HCT116 (cell line): Measurements from ENCODE around the gene PGBD5. TPM values are rescaled to one million over a fixed set of nuclear protein-coding genes. Genes with fewer than 3 reads are reported as not detected.

Experiments
- ATAC-seq: fragments of 200-7000 bp; cut with Tn5 transposase; 2 replicates; pipeline ENCODE4 v1.9.1; 2020; ENCODE audit warnings: mild to moderate bottlenecking, moderate library complexity
- BruUV-seq: library from RNA; stranded (reverse); fragments of 400-500 nt; replicated peaks from 2 replicates; lab custom pipeline; 2021; lab: Mats Ljungman, UMichigan
- CTCF ChIA-PET: fragments of 300-600 bp; sonication (Branson Sonifier 250); formaldehyde crosslinking; loops from one replicate; lab custom pipeline; 2021; ENCODE audit warnings: antibody characterized with exemption; lab: Charles Lee
- POLR2A ChIA-PET: fragments of 300-600, 350-600 bp; sonication (Branson Sonifier 250); formaldehyde crosslinking; loops from one replicate; lab custom pipeline; 2021; ENCODE audit warnings: antibody characterized with exemption; lab: Charles Lee
- RAD21 ChIA-PET, 2 experiments: fragments of 300-600 bp; sonication (Branson Sonifier 250); formaldehyde crosslinking; loops; one replicate each; lab custom pipeline; 2023; ENCODE audit warnings: low total read pairs in 2 of 2; ENCODE audit not compliant: uncharacterized antibody in 2 of 2, unreplicated experiment in 2 of 2, low non-redundant PET in 1 of 2; lab: Charles Lee
- DNase-seq: peaks from one replicate; pipeline ENCODE4 v3.0.0-alpha.2; 2010; ENCODE audit warnings: low read depth, low spot score
- H2AFZ ChIP-seq: fragments of 200-600 bp; shearing (Covaris generic), sonication (generic); 2 replicates; pipeline ENCODE4 v1.6.1; 2017; ENCODE audit warnings: low read depth, mixed run types, mixed read lengths, antibody characterized with exemption, low read length; ENCODE audit not compliant: poor library complexity, severe bottlenecking
- H3K27ac ChIP-seq: 2 replicates; pipeline ENCODE4 v1.5.1; 2012; ENCODE audit warnings: low read depth, low read length
- H3K27me3 ChIP-seq: fragments of 200-600 bp; sonication (generic); 2 replicates; pipeline ENCODE4 v1.6.1; 2016; ENCODE audit warnings: mixed run types, low read length, mixed read lengths; ENCODE audit not compliant: insufficient read depth
- H3K36me3 ChIP-seq, 2 experiments: fragments of 200-500 bp in 1 of 2; fragments of 200-600 bp in 1 of 2; sonication (Bioruptor generic) in 1 of 2; sonication (generic) in 1 of 2; 2 replicates each; pipeline versions ENCODE4 v1.5.1 to v1.6.1; 2014 to 2016; ENCODE audit warnings: low read length in 2 of 2, inconsistent platforms in 1 of 2, mixed read lengths in 1 of 2, mixed run types in 1 of 2; ENCODE audit not compliant: insufficient read depth in 2 of 2, control insufficient read depth in 1 of 2
- H3K4me1 ChIP-seq, 2 experiments: fragments of 200-600 bp in 1 of 2; sonication (generic) in 1 of 2; 2 replicates each; pipeline versions ENCODE4 v1.5.1 to v1.6.1; 2012 to 2017; ENCODE audit warnings: low read length in 2 of 2, inconsistent platforms in 1 of 2, mild to moderate bottlenecking in 1 of 2, mixed read lengths in 1 of 2, mixed run types in 1 of 2, moderate library complexity in 1 of 2; ENCODE audit not compliant: insufficient read depth in 2 of 2, control insufficient read depth in 1 of 2
- H3K4me2 ChIP-seq: fragments of 200-600 bp; sonication (generic); 2 replicates; pipeline ENCODE4 v1.6.1; 2017; ENCODE audit warnings: mixed run types, low read length, mixed read lengths
- H3K4me3 ChIP-seq, 2 experiments: fragments of 200-600 bp in 1 of 2; sonication (generic) in 1 of 2; replicated peaks in 1 of 2; 2 replicates each; pipeline ENCODE4 v1.5.1; 2011 to 2016; ENCODE audit warnings: low read length in 2 of 2, control low read depth in 1 of 2, low read depth in 1 of 2, mild to moderate bottlenecking in 1 of 2, mixed read lengths in 1 of 2, mixed run types in 1 of 2
- H3K79me2 ChIP-seq: fragments of 200-600 bp; sonication (generic); 2 replicates; pipeline ENCODE4 v1.6.1; 2017; ENCODE audit warnings: mild to moderate bottlenecking, mixed run types, low read length, moderate library complexity, mixed read lengths; ENCODE audit not compliant: insufficient read depth
- H3K9ac ChIP-seq: fragments of 200-600 bp; sonication (generic); 2 replicates; pipeline ENCODE4 v1.6.1; 2016; ENCODE audit warnings: low read length, mixed read lengths
- H3K9me2 ChIP-seq: fragments of 200-600 bp; sonication (generic), shearing (Covaris generic); 2 replicates; pipeline ENCODE4 v1.6.1; 2017; ENCODE audit warnings: mixed run types, mild to moderate bottlenecking, moderate library complexity; ENCODE audit not compliant: insufficient read depth
- H3K9me3 ChIP-seq, 2 experiments: fragments of 200-500 bp in 1 of 2; fragments of 200-600 bp in 1 of 2; sonication (Bioruptor generic) in 1 of 2; sonication (generic) in 1 of 2; 2 replicates each; pipeline ENCODE4 v1.6.1; 2014 to 2017; ENCODE audit warnings: low read length in 2 of 2, mixed read lengths in 2 of 2, inconsistent platforms in 1 of 2, low read depth in 1 of 2, mild to moderate bottlenecking in 1 of 2, mixed run types in 1 of 2, moderate library complexity in 1 of 2; ENCODE audit not compliant: control insufficient read depth in 1 of 2, insufficient read depth in 1 of 2
- H4K20me1 ChIP-seq: fragments of 200-600 bp; sonication (generic), shearing (Covaris generic); 2 replicates; pipeline ENCODE4 v1.6.1; 2017; ENCODE audit warnings: mixed run types, mild to moderate bottlenecking, moderate library complexity; ENCODE audit not compliant: insufficient read depth
- ATF3 ChIP-seq: IDR thresholded peaks from 2 replicates; pipeline ENCODE4 v1.6.1; 2012
- CBX3 ChIP-seq: IDR thresholded peaks from 2 replicates; pipeline ENCODE4 v1.6.1; 2012; ENCODE audit warnings: low read depth
- CTCF ChIP-seq, 3 experiments: fragments of 200-600 bp in 1 of 3; sonication (generic) in 1 of 3; IDR thresholded peaks in 2 of 3; conservative IDR thresholded peaks in 1 of 3; 2 replicates each; pipeline ENCODE4 v1.5.1; 2012 to 2017; ENCODE audit warnings: low read depth in 2 of 3, low read length in 2 of 3, antibody characterized with exemption in 1 of 3, borderline replicate concordance in 1 of 3, control low read depth in 1 of 3, mild to moderate bottlenecking in 1 of 3, mixed read lengths in 1 of 3, mixed run types in 1 of 3, moderate library complexity in 1 of 3; ENCODE audit not compliant: insufficient read depth in 1 of 3
- EGR1 ChIP-seq: IDR thresholded peaks from 2 replicates; pipeline ENCODE4 v1.6.1; 2012; ENCODE audit warnings: low read depth
- ELF1 ChIP-seq: IDR thresholded peaks from 2 replicates; pipeline ENCODE4 v1.6.1; 2012; ENCODE audit warnings: low read depth, borderline replicate concordance
- EZH2phosphoT487 ChIP-seq: fragments of 200-600 bp; IDR thresholded peaks from 2 replicates; pipeline ENCODE4 v1.6.1; 2018; ENCODE audit warnings: antibody characterized with exemption, borderline replicate concordance
- FOSL1 ChIP-seq: IDR thresholded peaks from 2 replicates; pipeline ENCODE4 v1.6.1; 2012; ENCODE audit warnings: low read depth
- JUND ChIP-seq: IDR thresholded peaks from 2 replicates; pipeline ENCODE4 v1.6.1; 2012
- MAX ChIP-seq: IDR thresholded peaks from 2 replicates; pipeline ENCODE4 v1.6.1; 2012
- POLR2A ChIP-seq: IDR thresholded peaks from 2 replicates; pipeline ENCODE4 v1.7.0; 2011; ENCODE audit warnings: borderline replicate concordance; ENCODE audit not compliant: insufficient read depth, insufficient read length; ENCODE audit errors: extremely low read depth
- POLR2AphosphoS5 ChIP-seq: IDR thresholded peaks from 2 replicates; pipeline ENCODE4 v1.6.1; 2011; ENCODE audit warnings: mild to moderate bottlenecking, low read depth, low read length, moderate library complexity
- SIN3A ChIP-seq: IDR thresholded peaks from 2 replicates; pipeline ENCODE4 v1.6.1; 2012; ENCODE audit warnings: low read depth
- SP1 ChIP-seq: IDR thresholded peaks from 2 replicates; pipeline ENCODE4 v1.6.1; 2012; ENCODE audit warnings: low read depth
- SRF ChIP-seq: IDR thresholded peaks from 2 replicates; pipeline ENCODE4 v1.6.1; 2012; ENCODE audit warnings: low read depth
- TCF7L2 ChIP-seq: IDR thresholded peaks from 2 replicates; pipeline ENCODE4 v1.7.0; 2011; ENCODE audit warnings: borderline replicate concordance, inconsistent platforms; ENCODE audit not compliant: insufficient read depth, insufficient read length; ENCODE audit errors: extremely low read depth
- ZFX ChIP-seq: fragments of 450-650 bp; IDR thresholded peaks from 2 replicates; pipeline ENCODE4 v1.6.1; 2017
- intact Hi-C: fragments of 100-400 bp; cut with micrococcal nuclease; formaldehyde crosslinking; loops from 2 replicates; pipeline ENCODE4 v1.10.0; 2022
- total RNA-seq: library from RNA; stranded (reverse); gene quantifications from one replicate; pipeline ENCODE4 v1.2.1, GENCODE V29; 2021; ENCODE audit not compliant: unreplicated experiment

The PGBD5 gene
- total RNA-seq, 1 experiment from 2014 or later = 0.27 TPM

GRCh38 chr1:230427094-230427876 is 1.2 kb upstream of the PGBD5 start:
- H3K27me3 ChIP-seq = peaks cover 33% of the 10 kb centered on the region
- no peak overlapping the region for H2AFZ ChIP-seq
- H3K4me1 ChIP-seq = no peaks in the 10 kb centered on the region
- no peaks in the 10 kb centered on the region for H3K79me2 ChIP-seq
- no peak for ATAC-seq
- no peak overlapping the region for H3K27ac ChIP-seq
- RAD21 ChIA-PET = no interaction called here
- POLR2A ChIA-PET = no interaction called here
- H3K4me2 ChIP-seq = peak overlapping the region; percentile 64; the same call in 1 of the 2 replicates
- no TSS peak for BruUV-seq
- H3K9me2 ChIP-seq = no peaks in the 10 kb centered on the region
- no peaks in the 10 kb centered on the region for H3K36me3 ChIP-seq
- TF ChIP-seq EZH2phosphoT487 (no peak), ELF1 (no peak), SP1 (no peak), POLR2A (no peak), TCF7L2 (no peak), JUND (no peak), CTCF (IDR thresholded peaks at IDR 0.05 in 2 of 3, conservative IDR thresholded peaks at IDR 0.05 in 1 of 3; ENCODE audit: borderline replicate concordance in 1 of 3, insufficient read depth in 1 of 3, low read depth in 2 of 3, low read length in 2 of 3) (no peak), FOSL1 (no peak), ZFX (no peak), SIN3A (no peak), ATF3 (no peak), EGR1 (no peak), POLR2AphosphoS5 (no peak), MAX (no peak), CBX3 (no peak), SRF (no peak)
- TF ChIP-seq, all 23 proteins: peak for 0
- H3K9ac ChIP-seq = no peak overlapping the region
- no peaks in the 10 kb centered on the region for H4K20me1 ChIP-seq
- no peak overlapping the region for H3K4me3 ChIP-seq
- H3K9me3 ChIP-seq = no peaks in the 10 kb centered on the region
- no peak for DNase-seq
- CTCF ChIA-PET = no interaction called here
- intact Hi-C loops = no loop called here
